Placental pericyte (primary cell): ENCODE measurements around the gene SYCP2. TPM values are rescaled to one million over a fixed set of nuclear protein-coding genes. Genes with fewer than 3 reads are reported as not detected.

ENCODE experiments used
- small RNA-seq: library from RNA; depleted of rRNA; stranded (forward); fragments of <200 nt; gene quantifications from one replicate; pipeline ENCODE3, GENCODE V24; 2012; ENCODE audit warnings: low replicate concordance
- total RNA-seq: library from RNA; depleted of rRNA; stranded (reverse); fragments of >200 nt; gene quantifications from 2 replicates; pipeline ENCODE4 v1.2.3, GENCODE V29; 2012

SYCP2 gene, protein sequence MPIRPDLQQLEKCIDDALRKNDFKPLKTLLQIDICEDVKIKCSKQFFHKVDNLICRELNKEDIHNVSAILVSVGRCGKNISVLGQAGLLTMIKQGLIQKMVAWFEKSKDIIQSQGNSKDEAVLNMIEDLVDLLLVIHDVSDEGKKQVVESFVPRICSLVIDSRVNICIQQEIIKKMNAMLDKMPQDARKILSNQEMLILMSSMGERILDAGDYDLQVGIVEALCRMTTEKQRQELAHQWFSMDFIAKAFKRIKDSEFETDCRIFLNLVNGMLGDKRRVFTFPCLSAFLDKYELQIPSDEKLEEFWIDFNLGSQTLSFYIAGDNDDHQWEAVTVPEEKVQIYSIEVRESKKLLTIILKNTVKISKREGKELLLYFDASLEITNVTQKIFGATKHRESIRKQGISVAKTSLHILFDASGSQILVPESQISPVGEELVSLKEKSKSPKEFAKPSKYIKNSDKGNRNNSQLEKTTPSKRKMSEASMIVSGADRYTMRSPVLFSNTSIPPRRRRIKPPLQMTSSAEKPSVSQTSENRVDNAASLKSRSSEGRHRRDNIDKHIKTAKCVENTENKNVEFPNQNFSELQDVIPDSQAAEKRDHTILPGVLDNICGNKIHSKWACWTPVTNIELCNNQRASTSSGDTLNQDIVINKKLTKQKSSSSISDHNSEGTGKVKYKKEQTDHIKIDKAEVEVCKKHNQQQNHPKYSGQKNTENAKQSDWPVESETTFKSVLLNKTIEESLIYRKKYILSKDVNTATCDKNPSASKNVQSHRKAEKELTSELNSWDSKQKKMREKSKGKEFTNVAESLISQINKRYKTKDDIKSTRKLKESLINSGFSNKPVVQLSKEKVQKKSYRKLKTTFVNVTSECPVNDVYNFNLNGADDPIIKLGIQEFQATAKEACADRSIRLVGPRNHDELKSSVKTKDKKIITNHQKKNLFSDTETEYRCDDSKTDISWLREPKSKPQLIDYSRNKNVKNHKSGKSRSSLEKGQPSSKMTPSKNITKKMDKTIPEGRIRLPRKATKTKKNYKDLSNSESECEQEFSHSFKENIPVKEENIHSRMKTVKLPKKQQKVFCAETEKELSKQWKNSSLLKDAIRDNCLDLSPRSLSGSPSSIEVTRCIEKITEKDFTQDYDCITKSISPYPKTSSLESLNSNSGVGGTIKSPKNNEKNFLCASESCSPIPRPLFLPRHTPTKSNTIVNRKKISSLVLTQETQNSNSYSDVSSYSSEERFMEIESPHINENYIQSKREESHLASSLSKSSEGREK (N-terminal part only)
- total RNA-seq = 0.22 and 1.7 TPM in 2 replicates

DNA sequence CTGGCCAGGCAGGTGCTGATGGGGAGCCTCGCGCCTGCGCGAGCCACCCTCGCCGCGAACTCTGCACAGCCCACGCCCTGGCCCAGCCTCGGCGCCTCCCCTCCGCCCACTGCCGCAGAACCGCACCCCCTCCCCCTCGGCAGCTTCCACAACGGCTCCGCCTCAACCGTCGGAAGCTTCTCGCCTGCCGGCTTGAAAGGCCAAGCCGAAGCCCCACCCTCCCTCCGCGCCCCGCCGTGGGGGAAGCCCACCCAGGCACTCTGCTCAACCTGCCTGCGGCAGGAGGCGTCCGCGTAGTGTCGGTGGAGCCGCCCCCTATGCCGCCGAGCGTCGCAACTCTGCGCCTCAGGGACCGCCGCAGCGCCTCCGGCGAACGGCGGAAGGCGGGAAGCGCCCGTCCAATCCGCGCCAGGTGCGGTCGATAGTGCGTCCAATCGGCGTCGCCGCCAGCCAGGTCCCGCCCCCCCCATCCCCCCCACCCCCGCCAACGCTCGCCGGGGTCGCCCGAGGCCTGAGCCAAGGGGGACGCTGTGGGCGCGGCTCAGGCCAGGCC lies at the start of gene SYCP2:
Gene SYCP2 (minus strand): TSS at position 342 of the 553 bp plus-strand sequence. CDS start 11,224 bp downstream, outside the sequence.

DNA sequence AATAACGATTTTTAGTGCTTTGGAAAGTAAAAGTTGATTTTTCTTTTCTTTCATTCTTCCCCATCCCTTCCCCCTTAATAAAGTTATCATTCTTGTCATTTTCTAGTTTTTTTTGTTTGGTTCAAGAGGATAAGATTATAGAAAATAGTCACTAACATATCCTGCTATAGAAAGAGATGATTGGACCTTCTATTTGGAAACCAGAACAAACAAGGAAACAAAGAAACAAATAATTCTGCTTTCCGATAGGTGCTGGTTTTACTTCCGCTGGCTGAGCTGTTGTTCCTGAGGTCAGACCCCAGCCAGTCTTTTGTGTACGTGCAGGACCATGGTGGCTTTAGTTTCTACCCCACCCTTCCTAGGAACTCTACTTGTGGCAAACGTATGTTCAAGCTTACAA lies 24.7 kb upstream of the SYCP2 start, which contains the start of gene CDH26:
Gene CDH26 (plus strand): TSS at position 301 of the 400 bp plus-strand sequence. CDS start 304 bp downstream, outside the sequence.

DNA sequence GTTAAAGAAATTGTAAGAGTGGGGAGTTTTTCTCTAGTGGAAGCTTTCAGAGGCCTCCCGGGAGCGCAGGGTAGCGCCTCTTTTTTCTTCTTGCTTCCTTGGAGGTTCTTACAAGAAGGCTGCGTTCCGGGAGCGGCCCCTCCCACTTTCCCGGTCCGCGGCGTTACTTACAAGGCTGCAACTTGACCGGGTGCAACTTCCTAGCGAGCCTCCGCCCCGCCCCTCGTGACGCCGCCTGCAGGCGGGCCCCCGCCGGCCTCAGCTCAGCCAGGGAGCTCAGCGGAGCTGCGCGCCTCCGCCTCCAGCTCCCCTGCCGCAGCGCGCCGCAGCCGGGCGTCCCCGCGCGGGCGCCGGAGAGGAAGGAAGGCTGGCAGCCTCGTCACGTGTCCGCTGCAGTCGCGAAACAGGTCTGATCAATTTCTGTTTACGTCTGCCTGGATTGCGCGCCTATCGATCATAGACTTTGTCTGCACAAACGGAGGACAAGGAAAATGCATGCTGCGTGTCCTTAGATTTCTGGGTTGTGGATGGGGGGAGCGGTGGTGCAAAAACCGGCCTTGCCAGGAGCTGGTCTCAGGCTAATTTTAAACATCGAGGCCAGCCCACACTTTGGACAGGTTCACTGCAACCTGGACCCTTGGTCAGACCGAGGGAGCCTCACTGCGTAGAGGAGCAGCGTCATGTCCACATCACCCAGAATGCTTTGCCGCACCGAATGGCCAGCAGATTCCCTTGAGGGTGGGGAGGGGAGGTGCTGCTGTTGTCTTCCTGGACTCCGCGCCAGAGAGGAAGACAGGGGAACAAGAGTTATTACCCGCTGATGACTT lies 6.9 kb upstream of the SYCP2 start, which contains the start of the genes FAM217B and PPP1R3D:
Gene FAM217B (plus strand): TSS at position 261 of the 827 bp plus-strand sequence. CDS start 3,555 bp downstream, outside the sequence.
Gene PPP1R3D (minus strand): TSS at position 177 of the 827 bp plus-strand sequence. CDS start 374 bp downstream, outside the sequence.

Small RNA genes within 50 kb of the gene (small RNA-seq; reads per million reads assigned to genes)
- gene RNU7-141P = not detected

Other genes with a start within 250 kb of the SYCP2 start
- gene PPP1R3D, start 6.7 kb upstream of the SYCP2 start, total RNA-seq = 3.9 and 8.3 TPM in 2 replicates
- 2.8 and 8.0 TPM in 2 replicates for gene FAM217B, start 6.8 kb upstream of the SYCP2 start, total RNA-seq
- gene CDH26, start 24.8 kb upstream of the SYCP2 start, total RNA-seq = not detected in 2 replicates